Neural crest cell (in vitro differentiated cells): ENCODE measurements around the gene DNM3. TPM values are rescaled to one million over a fixed set of nuclear protein-coding genes. Genes with fewer than 3 reads are reported as not detected.

Source experiments
- DNase-seq: peaks from one replicate; pipeline ENCODE4 v3.0.0; 2021; ENCODE audit warnings: low read depth, mixed read lengths, low spot score
- H3K27ac Mint-ChIP-seq: one replicate; pipeline ENCODE4 v1.8.0; 2021; ENCODE audit warnings: mild to moderate bottlenecking, mixed read lengths; ENCODE audit not compliant: unreplicated experiment
- H3K27me3 Mint-ChIP-seq: 2 replicates; pipeline ENCODE4 v1.8.0; 2021; ENCODE audit warnings: low read depth, mild to moderate bottlenecking, mixed read lengths
- H3K36me3 Mint-ChIP-seq: 2 replicates; pipeline ENCODE4 v1.8.0; 2021; ENCODE audit warnings: low read depth, mild to moderate bottlenecking, mixed read lengths
- H3K4me1 Mint-ChIP-seq: 2 replicates; pipeline ENCODE4 v1.8.0; 2021; ENCODE audit warnings: mixed read lengths
- H3K4me3 Mint-ChIP-seq: one replicate; pipeline ENCODE4 v1.8.0; 2021; ENCODE audit warnings: mild to moderate bottlenecking, mixed read lengths
- H3K9me3 Mint-ChIP-seq: 2 replicates; pipeline ENCODE4 v1.8.0; 2021; ENCODE audit warnings: mixed read lengths
- CTCF ChIP-seq: fragments of 200-600 bp; sonication (generic); conservative IDR thresholded peaks from 2 replicates; pipeline ENCODE4 v1.5.0; 2021; ENCODE audit warnings: antibody characterized with exemption, mild to moderate bottlenecking
- total RNA-seq: library from RNA; stranded (reverse); gene quantifications from 2 replicates; pipeline ENCODE4 v1.2.1, GENCODE V29; 2021

DNM3 gene
- total RNA-seq, 1 donor from 2014 or later, result 3.5 TPM

DNA sequence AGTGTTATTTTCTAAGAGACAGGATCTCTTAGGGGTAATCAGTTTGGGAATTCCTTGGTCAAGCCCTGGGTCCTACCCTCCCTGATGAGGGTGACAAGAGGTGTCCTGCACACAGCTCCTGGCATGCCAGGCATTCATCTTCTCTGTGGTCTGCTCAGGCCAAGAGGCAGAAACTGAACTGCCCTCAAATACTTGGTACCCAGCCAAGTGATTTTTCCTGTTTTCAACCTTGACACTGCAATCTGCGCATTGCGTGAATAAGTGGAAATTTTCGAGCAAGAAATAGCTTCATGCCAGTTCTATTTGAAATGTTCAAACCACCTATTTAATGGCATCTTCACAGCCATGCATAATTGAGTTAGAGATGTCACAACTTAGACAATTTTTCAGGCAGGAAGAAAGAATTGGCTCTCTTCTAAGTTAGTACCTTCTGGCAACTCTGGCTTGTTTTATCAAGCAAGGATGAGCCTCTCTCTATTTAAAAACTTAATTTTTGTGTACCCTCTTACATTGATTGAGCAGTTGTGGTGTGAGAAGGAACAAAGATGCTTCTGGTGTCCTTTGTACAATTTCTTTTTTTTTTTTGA is 27.0 kb downstream of the DNM3 start:
- H3K27ac Mint-ChIP-seq, result no peak overlapping the region
- no peaks in the 10 kb centered on the region for H3K27me3 Mint-ChIP-seq
- no peak for DNase-seq
- no peak overlapping the region for H3K4me3 Mint-ChIP-seq
- peaks cover 13% of the 10 kb centered on the region for H3K4me1 Mint-ChIP-seq
- TF ChIP-seq CTCF, result no peak
- H3K9me3 Mint-ChIP-seq, result no peaks in the 10 kb centered on the region
- H3K36me3 Mint-ChIP-seq, result no peaks in the 10 kb centered on the region

DNA sequence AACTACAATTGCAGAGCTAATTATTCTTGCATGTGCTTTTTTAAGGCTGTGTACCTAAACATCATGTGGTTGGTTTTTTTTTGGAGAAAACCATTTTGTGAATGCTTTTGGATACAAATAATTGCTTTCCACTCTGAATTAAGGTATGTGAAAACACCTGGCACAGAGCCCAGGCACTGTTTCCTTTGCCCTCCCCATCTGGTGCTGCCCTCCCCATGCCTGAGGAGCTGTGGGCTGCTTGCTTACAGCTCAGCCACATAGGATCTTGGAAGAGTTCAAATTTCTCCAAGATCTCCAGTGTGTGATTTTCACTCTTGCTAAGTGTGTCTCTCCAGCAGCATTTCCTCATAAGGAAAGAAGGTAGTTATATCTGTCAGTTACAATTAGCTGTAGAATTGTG is 27.8 kb downstream of the DNM3 start:
- Mint-ChIP-seq H3K27me3 (no peaks in the 10 kb centered on the region), H3K27ac (no peak overlapping the region)
- no peak for TF ChIP-seq CTCF

GRCh38 chr1:171871848-171872247 is 30.6 kb downstream of the DNM3 start:
- H3K36me3 Mint-ChIP-seq, result no peaks in the 10 kb centered on the region
- peaks cover 4% of the 10 kb centered on the region for H3K4me1 Mint-ChIP-seq
- no peak overlapping the region for H3K4me3 Mint-ChIP-seq
- no peaks in the 10 kb centered on the region for H3K9me3 Mint-ChIP-seq
- no peak overlapping the region for H3K27ac Mint-ChIP-seq
- TF ChIP-seq CTCF, result no peak
- no peak for DNase-seq
- H3K27me3 Mint-ChIP-seq, result no peaks in the 10 kb centered on the region

More for the DNA sequence above, 27.8 kb downstream of the DNM3 start:
- DNase-seq, result no peak
- Mint-ChIP-seq H3K36me3 (no peaks in the 10 kb centered on the region), H3K4me3 (no peak overlapping the region), H3K9me3 (no peaks in the 10 kb centered on the region), H3K4me1 (peaks cover 10% of the 10 kb centered on the region)

DNA sequence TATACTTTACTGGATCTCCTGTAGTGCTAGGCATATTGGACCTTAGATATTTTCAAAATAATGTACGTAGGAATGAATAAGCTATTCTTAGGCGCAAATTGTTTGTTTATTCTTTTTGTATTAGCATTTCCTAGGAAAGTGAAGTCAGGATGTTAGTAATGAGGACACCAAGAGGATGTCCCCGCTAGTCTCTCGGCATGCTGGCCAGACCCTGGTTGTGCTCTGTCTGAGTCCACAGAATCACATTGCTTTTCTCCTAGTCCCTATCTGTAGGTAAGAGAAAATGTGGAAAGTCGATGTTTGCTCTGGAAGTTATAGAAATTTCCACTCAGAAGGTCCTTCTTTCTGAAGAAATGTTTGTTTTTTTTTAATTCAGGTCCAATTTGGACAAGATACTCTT is 31.1 kb downstream of the DNM3 start:
- H3K27ac Mint-ChIP-seq, result no peak overlapping the region
- no peak for DNase-seq
- H3K9me3 Mint-ChIP-seq, result no peaks in the 10 kb centered on the region
- H3K4me3 Mint-ChIP-seq, result no peak overlapping the region
- H3K36me3 Mint-ChIP-seq, result no peaks in the 10 kb centered on the region
- no peak for TF ChIP-seq CTCF
- H3K27me3 Mint-ChIP-seq, result no peaks in the 10 kb centered on the region
- H3K4me1 Mint-ChIP-seq, result peaks cover 9% of the 10 kb centered on the region

- Mint-ChIP-seq H3K27ac (no peak overlapping the region), H3K9me3 (no peaks in the 10 kb centered on the region), H3K4me3 (no peak overlapping the region), H3K36me3 (no peaks in the 10 kb centered on the region), H3K27me3 (no peaks in the 10 kb centered on the region), H3K4me1 (peaks cover 17% of the 10 kb centered on the region)
- TF ChIP-seq CTCF, result no peak
- no peak for DNase-seq
These were observed 32.4 kb downstream of the DNM3 start for GRCh38 chr1:171873664-171874063.
